Left ventricle myocardium superior (tissue), 1 donor: ENCODE data around the gene DNAH8. TPM values are rescaled to one million over a fixed set of nuclear protein-coding genes. Genes with fewer than 3 reads are reported as not detected.

Experiments
- ATAC-seq: fragments of 200-7000 bp; cut with Tn5 transposase; one replicate; pipeline ENCODE4 v1.9.1; 2020; ENCODE audit warnings: mild to moderate bottlenecking, moderate library complexity
- DNase-seq: peaks from one replicate; pipeline ENCODE4 v3.0.0-alpha.2; 2020
- intact Hi-C: fragments of 100-400 bp; cut with micrococcal nuclease; formaldehyde crosslinking; loops from one replicate; pipeline ENCODE4 v1.11.0; 2022
- total RNA-seq: library from RNA; stranded (reverse); fragmentation: NEBNext Ultra II Directional; extraction: Animal tissue kit (Norgen Biotek cat#: 25700); gene quantifications from one replicate; pipeline ENCODE4 v1.2.1, GENCODE V29; 2021
- donor health status: DM: no; HTN: yes; CAD: no; lungs with severe emphysema.

DNAH8 gene
- total RNA-seq, 1 donor from 2014 or later: not detected

DNA sequence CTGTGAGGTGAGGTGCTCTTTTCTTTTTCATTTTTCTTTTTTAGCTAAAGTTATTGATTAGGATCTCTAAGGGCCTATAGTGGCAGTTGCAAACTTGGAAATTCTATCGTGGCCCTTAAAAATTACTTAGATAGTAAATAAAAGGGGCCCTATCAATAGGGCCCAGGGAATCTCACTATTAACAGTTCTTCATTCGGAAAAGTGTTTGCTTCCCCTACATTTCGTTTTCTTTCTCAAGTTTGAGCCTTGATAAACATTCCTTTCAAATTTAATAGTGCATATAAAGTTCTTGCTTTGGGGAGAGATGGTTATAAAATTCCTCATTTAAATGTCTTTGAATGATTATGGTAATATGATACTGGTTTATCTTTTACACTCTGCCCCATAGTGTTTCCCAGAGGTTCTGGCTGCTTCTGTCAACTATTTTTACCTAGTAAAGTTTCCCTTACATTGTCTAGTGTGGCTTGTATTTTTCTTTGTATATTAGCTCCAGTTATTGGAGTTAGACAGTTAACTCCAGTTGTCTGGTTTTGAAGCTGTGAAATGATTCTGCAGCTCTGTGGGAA is 263.1 kb downstream of the DNAH8 start:
- intact Hi-C loops: loop anchor here (10.0 kb wide), 1 partner anchor 327 kb away; no protein-coding TSS in a partner anchor
- DNase-seq: no peak

DNA sequence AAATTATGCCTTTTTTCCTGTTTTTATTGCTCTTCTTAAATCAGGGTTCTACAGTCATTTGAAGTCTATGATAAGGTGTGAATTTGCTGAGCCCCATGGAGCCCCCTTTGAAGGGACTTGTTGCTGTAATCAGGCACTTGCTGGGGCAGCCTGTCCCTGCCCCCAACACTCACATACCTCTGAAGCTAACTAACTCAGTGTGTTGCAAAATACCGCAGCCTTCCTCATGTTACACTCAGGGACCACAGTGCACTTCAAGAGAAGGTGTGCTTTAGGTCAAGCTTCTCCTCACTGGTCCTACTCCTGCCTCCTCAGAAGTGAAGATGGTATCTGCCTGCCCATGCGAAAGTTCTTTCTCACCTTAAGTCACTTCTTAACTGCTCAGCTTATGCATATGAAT is 267.4 kb downstream of the DNAH8 start:
- intact Hi-C loops: no loop called here
- DNase-seq (no peak), ATAC-seq (no peak)

More for the DNA sequence above, 263.1 kb downstream of the DNAH8 start:
- no peak for ATAC-seq

DNA sequence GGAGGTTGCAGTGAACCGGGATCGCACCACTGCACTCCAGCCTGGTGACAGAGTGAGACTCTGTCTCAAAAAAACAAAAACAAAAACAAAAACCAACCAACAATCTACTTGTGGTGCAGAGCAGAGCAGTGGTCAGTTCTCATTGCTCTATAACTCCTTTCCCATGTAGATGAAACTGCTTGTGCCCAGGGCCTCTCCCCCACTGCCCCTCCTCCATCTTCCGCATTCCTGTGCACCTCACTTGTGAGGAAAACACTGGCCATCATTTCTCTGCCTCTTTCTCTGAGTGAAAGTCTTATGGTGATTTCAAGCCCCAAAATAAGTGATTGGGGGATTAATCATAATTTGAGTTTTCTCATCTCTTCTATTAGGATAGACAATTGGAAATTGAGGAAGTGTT is 269.6 kb downstream of the DNAH8 start:
- intact Hi-C loops: no loop called here
- ATAC-seq: no peak
- no peak for DNase-seq

DNA sequence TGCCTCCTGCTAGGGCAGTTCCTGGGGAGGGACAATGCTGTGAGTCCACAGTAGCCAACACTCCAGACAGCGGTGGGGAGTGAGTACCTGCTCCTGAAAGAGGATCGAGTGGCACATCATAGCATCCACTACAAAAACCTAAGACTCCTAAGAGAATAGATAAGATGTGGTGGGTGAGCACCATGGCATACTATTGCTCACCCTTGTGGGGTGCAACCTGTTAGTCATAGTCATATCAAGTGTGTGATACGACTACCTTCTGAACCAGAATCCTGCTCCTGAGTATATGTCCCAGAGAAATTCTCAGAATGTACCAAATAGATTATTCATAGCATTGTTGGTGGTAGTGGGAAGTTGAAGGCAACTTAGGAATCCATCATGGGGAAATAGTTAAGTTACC is 270.7 kb downstream of the DNAH8 start:
- no peak for ATAC-seq
- intact Hi-C loops: no loop called here
- DNase-seq: no peak

DNA sequence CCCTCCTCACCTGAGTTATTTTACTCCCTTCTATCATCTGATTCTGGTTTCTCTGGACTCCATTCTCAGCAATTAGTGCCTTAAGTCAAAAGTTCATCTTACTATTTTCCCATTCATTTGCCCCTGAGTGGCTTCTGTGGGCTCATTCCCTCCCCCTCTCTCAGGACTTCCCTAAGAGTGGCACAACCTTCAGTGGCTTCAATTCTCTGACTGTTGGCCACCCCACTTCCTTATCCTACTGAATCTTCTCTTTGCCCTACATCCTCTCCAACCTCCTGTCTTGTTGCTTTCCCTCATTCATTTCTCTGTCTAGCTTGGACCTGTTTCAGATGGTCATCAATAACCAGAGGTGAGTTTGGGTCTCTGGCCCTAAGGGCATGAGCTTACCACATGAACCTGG is 272.4 kb downstream of the DNAH8 start:
- ATAC-seq: no peak
- intact Hi-C loops: no loop called here
- no peak for DNase-seq

DNA sequence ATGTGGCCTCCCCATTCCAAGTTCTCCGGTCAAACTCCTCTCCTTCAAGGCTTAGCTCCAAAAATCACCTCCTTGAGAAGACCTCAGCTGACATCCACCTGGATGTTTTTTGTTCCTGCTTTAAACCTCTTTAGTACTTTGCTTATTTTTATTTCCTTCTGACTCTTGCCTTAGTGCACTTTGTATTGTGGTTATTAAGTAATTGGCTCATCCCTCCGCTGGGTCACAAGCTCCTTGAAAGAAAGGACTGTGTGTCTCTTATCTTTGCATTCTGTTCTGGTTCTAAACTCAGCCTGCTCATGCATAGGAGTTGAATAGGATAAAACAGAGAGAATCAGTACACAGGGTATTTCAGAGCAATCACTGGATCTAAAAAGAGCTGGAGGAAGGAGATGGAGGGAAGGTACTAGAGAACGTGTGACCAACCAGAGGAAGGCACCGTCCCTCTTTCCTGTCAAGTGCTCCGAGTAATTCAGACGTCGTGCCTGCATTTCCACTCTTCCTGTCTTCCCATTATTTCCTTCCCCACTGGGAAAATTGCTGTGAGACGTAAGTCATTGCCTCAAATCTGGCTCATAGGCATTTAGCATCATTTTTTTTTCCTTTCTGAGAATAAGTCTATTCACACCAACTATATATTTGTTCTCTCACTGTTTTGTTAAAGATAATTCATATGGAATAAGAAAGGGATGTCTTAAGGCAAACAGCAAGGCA is 273.8 kb downstream of the DNAH8 start:
- DNase-seq: no peak
- no peak for ATAC-seq
- intact Hi-C loops: no loop called here

DNA sequence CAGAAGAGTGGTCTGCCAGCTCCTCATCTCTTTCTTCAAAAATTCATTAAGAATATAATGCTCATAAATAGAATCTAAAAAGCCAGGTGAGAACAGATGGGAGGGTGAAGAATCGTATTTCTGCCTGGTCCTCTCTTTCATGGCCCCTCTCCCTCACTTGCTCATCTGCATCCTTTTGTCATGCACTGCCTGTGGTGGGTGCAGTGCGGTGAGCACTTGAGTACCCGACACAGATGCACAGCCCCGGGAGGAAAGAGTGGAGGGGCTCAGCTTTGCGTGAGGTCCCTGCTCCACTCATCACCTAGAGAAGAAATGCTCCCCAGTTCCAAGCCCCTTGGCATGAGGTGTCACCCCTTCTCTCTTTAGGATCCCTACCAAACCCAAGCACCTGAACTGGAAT is 275.4 kb downstream of the DNAH8 start:
- DNase-seq: no peak
- no peak for ATAC-seq
- intact Hi-C loops: no loop called here

DNA sequence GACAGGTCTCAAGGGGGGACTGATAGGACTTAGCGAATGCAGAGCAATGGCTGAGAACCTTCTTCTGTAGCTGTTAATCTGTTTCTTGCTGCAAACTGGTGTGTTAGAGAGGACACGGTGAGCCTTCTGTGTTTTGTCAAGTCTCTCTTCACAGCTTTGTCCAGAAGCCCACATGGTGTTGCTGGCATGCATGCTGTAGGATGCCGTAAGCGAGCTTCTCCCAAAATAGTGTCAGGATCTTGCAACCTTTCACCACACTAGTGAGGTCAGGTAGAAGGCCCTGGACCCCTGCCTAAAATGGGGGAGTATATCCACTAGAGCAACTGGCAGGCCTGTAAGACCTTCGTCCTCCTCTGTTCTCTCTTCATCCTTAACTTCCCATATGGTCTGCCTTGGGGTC is 281.6 kb downstream of the DNAH8 start:
- intact Hi-C loops: no loop called here
- DNase-seq: peak; percentile 44
- ATAC-seq: peak; percentile 95

DNA sequence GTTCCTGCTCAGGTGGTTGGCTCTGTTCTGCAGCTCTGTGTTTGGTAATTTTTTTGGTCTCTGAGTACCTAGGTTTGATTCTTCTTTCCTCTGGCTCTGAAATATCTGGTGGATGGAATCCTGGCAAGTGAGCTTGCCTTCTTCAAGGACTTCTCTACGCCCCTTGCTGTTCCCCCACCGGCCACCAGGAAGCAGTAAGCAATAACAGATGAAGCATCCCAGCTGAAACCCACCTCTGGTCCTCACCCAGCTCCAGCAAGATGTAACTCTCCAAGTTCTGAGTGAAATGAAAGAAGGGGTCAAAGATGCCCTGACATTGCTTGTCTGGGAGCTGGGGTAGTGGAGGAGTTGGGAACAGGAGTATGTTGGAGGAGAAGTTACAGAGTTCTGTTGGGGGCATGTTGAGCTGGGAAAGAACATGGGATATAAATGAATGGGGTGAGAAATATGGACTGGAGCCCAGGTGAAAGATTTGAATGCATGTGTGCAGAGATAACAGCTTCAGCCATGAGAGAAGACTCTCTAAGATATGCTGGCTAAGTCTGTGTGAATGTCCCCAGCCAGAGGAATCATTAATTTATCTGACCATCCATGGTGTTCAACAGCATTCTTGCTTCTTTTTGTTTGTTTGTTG is 282.1 kb downstream of the DNAH8 start:
- ATAC-seq (peak; percentile 62), DNase-seq (peak; percentile 46)
- intact Hi-C loops: no loop called here

DNA sequence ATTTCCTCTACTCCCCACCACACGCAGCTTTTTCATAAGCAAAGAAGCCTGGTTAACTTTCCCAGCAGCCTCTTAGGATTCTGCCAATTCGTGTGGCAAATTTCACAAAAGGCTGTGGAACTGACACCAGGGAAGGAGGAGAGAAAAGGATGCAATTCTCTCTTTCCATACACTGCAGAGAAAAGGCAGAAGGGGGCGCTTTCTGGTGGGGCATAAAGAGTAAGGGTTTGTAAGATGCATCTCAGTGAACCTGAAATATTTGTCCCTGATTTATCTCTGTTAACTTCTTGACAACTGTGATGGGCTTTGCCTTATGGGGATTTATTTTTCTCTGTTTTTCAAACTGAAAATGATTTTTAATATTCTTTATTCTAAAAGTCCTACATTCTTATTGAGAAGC is 288.0 kb downstream of the DNAH8 start:
- ATAC-seq (no peak), DNase-seq (no peak)
- intact Hi-C loops: no loop called here

DNA sequence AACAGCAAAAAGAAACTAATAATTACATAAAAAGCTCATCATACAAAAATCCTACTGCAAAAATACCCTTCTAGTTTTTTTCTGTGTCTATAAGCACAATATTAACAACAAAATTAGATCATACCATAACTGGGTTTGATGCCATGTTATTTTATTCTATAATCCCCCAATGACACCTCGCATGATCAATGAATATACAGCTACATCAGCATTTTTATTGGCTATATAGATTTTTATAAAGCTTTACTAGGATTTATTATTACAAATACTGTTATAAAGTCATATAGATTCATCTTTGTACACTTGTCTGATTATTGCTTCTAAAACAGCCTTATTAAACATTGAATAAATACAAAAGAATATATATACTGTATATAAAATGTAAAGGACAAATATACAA is 288.4 kb downstream of the DNAH8 start:
- intact Hi-C loops: no loop called here
- DNase-seq (no peak), ATAC-seq (no peak)

DNA sequence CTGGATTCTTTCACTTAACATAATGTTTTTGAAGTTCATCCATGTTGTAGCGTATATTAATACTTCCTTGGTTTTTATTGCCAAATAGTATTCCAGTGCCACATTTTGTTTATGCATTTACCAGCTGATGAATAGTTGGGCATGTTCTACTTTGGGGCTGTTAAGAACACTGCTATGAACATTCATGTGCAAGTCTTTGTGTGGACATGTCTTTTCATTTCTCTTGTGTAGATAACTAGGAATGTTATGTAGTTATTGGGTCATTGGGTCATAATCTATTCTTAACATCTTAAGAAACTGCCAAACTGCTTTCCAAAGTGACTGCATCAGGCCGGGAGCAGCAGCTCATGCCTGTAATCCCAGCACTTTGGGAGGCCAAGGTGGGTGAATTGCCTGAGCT is 289.7 kb downstream of the DNAH8 start:
- intact Hi-C loops: no loop called here
- no peak for DNase-seq
- no peak for ATAC-seq

DNA sequence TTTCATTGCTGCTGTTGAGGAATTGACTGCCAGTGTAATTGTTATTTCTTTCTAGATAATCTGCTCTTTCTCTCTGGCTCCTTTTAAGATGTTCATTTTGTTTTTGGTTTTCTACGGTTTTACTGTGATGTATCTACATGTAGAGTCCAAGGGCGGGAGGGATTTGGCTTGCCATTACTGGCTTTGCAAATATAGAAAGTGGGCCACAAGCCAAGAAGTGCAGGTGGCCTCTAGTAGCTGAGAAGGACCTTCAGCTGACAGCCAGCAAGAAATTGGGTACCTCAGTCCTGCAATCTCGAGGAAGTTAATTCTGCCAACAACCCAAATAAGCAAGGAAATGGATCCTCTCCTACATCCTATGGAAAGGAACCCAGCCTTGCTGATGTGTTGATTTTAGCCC is 290.7 kb downstream of the DNAH8 start:
- DNase-seq (no peak), ATAC-seq (peak; percentile 43)
- intact Hi-C loops: no loop called here

DNA sequence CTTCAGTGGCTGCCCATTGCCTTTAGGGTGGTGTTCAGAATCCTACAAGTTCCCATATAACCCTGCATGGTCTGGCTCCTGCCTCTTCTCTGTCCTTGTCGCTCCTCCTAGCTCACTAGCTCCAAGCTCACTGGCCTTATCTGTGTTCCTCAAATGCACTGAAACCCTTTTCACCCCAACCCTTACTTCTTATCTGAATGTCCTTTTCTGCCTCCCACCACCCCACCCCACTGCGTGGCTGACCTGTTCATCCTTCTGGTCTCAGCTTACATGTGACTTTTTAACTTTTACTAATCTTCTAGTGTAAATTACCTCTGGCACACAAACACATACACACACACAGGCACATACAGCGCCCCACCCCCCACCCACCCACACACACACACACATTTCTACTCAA is 292.5 kb downstream of the DNAH8 start:
- DNase-seq (no peak), ATAC-seq (peak; percentile 38)
- intact Hi-C loops: no loop called here

DNA sequence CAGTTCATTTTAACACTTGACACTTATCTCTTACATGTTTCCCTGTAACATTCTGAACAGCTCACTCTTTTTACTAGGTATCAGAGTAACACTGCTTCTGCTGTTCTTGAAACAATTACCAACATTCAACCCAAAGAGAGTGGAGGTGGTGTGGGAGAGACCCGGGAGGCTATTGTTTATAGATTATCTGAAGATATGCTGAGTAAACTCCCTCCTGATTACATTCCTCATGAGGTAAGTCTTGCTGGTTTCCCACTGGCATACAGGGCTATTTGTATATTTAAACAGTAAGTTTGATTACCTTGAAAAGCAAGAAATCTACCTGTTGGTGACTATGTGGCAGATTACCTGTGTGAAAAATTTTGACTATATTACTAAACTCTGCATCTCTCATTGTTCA is 293.6 kb downstream of the DNAH8 start:
- ATAC-seq (no peak), DNase-seq (no peak)
- intact Hi-C loops: no loop called here

DNA sequence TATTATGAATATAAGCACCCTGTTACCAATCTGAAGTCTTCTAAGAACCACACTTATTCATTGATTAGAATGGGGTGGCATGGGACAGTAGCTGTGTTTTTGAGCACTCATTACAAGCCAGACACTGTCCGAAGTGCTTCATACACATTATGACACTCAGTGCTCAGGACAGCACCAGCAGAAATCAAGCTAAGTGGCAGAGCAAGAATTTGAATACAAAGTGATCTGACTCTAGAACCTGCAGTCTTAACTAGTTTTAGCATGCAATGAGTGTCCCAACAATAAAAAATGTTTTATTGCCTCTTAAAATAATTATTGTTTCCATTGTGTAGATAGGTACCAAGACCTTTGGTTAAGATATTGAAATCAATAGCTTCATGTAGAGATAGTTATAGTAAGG is 294.4 kb downstream of the DNAH8 start:
- DNase-seq: no peak
- intact Hi-C loops: no loop called here
- peak; percentile 57 for ATAC-seq

DNA sequence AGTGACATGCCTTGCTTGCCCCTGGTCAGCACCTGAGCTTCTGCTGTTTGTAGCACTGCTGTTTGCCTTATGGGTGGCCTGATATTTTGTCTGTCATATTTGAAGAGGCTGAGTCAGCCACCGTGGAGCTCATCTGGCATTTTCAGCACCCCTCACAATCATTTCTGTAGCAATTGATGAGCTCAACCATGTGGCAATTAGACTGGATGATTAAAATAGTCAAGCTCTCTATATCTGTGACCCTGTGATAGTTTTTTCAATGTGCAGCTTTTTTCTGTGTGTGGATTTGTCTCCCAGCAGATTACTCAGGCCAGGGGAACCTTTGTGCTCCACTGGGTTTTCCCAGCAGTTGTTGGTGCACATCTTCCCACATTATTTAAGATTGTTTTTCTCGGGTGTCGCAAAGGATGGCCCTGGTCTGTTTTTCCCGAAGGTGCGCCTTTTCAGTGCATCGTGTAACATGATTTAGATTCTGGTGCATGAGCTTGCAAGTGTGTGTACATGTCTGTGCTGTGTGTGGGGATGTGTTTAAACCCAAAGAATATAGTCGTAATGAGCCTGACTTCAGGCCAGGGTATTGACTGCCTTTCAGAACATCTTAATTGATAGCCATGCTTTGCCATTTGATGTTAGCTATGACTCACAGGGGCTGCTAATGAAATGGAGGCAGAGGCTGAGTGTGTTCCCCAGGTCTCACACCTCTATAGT is 301.9 kb downstream of the DNAH8 start:
- intact Hi-C loops: no loop called here
- DNase-seq: no peak
- ATAC-seq: no peak

DNA sequence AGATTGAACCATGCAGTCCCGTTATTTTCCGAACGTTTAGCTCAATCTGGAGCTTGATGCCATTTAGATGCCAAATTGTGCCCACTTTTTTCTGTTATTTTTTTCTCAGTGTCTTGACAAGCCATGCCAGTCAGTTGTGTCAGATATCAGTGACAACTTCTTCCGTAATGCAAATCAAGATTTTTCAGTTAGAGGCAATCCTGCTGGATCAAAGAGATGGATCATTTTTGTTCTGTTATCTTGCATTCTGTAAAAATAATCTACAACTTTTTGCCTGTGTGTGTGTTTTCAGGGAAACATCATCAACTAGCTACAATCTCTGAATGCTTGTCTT is 302.4 kb downstream of the DNAH8 start:
- no peak for DNase-seq
- intact Hi-C loops: no loop called here
- ATAC-seq: no peak

DNA sequence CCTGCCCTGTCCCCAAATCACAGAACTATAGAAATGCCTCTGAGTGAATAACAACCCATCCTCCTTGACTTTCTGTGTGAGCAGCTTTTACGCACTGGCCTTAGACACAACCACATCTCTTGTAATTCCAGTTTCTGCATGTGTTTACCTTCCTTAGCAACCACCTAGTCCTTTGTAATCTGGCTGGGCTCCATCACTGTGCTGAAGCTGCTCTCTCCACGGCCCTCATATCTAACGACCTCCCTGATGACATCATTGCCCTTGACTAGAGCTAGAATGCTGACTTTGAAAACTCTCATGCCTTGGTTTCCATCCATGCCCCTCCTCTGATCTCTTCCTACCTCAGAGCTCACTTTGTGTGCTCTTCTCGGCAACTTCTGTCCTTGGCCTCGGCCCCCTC is 303.0 kb downstream of the DNAH8 start:
- intact Hi-C loops: no loop called here
- no peak for DNase-seq
- ATAC-seq: peak; percentile 95

DNA sequence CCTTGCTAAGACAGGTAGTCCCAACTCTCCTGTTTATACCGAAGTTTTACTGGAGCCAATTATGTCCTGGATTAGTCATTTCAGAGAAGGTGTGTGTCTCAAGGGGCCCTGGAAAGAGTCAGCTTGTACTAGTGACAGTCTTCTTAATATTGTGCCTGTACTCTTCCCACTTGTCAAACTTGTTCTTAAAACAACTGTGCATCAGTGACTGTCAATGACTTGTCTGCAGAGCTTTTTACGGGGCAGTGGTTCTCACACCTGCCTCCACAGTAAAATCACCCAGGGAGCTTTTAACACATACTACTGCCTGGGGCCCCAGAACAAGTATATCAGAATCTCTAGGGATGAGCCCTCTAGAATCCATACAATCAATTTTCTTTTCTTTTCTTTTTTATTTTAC is 305.0 kb downstream of the DNAH8 start:
- intact Hi-C loops: no loop called here
- ATAC-seq (no peak), DNase-seq (no peak)
